ENCODE data around the gene EIF3F. TPM values are rescaled to one million over a fixed set of nuclear protein-coding genes. Genes with fewer than 3 reads are reported as not detected.

EIF3F gene
- 348 and 349 TPM in 2 replicates for polyA plus RNA-seq (2014; cell fraction: cytosol; rRNA removed)
- 185 and 339 TPM in 2 replicates for polyA plus RNA-seq (2014; cell fraction: nucleus; rRNA removed)

- peak; percentile 100 for DNase-seq (ENCODE audit: low spot score)
Observed at GRCh38 chr11:7986768-7987559, at the start of gene EIF3F. EIF3F (plus strand) TSS chr11:7987337; CDS start chr11:7987353, 16 bp downstream.

- DNase-seq (ENCODE audit: low spot score): no peak
Observed at GRCh38 chr11:7941146-7941545, 46.0 kb upstream of the EIF3F start.

GRCh38 chr11:7941608-7942007, 45.5 kb upstream of the EIF3F start, which contains the start of gene OR10A3:
OR10A3 (minus strand) TSS chr11:7941708; CDS start chr11:7939520, 2,188 bp downstream.
- no peak for DNase-seq (ENCODE audit: low spot score)

GRCh38 chr11:7944123-7944522, 43.0 kb upstream of the EIF3F start:
- DNase-seq (ENCODE audit: low spot score): no peak

GRCh38 chr11:7949934-7950333, 37.2 kb upstream of the EIF3F start:
- DNase-seq (ENCODE audit: low spot score): no peak

GRCh38 chr11:7955191-7955590, 31.9 kb upstream of the EIF3F start:
- DNase-seq (ENCODE audit: low spot score): no peak

GRCh38 chr11:7964261-7964660, 22.9 kb upstream of the EIF3F start:
- no peak for DNase-seq (ENCODE audit: low spot score)

GRCh38 chr11:7964873-7965272, 22.3 kb upstream of the EIF3F start:
- no peak for DNase-seq (ENCODE audit: low spot score)

GRCh38 chr11:7965386-7965785, 21.8 kb upstream of the EIF3F start, which contains the start of gene NLRP10:
NLRP10 (minus strand) TSS chr11:7965447; CDS start chr11:7963495, 1,952 bp downstream.
- DNase-seq (ENCODE audit: low spot score): no peak

GRCh38 chr11:7967097-7967496, 20.0 kb upstream of the EIF3F start:
- DNase-seq (ENCODE audit: low spot score): no peak

GRCh38 chr11:7967826-7968225, 19.3 kb upstream of the EIF3F start:
- no peak for DNase-seq (ENCODE audit: low spot score)

GRCh38 chr11:7968686-7969085, 18.5 kb upstream of the EIF3F start:
- no peak for DNase-seq (ENCODE audit: low spot score)

GRCh38 chr11:7969756-7970646, 17.1 kb upstream of the EIF3F start:
- no peak for DNase-seq (ENCODE audit: low spot score)

GRCh38 chr11:7971846-7972245, 15.3 kb upstream of the EIF3F start:
- no peak for DNase-seq (ENCODE audit: low spot score)

GRCh38 chr11:7973011-7973410, 14.1 kb upstream of the EIF3F start:
- DNase-seq (ENCODE audit: low spot score): no peak

GRCh38 chr11:7974668-7975067, 12.5 kb upstream of the EIF3F start:
- no peak for DNase-seq (ENCODE audit: low spot score)

GRCh38 chr11:7977232-7977917, 9.8 kb upstream of the EIF3F start:
- DNase-seq (ENCODE audit: low spot score): no peak

- DNase-seq (ENCODE audit: low spot score): no peak
Observed at GRCh38 chr11:7981619-7982157, 5.4 kb upstream of the EIF3F start.

GRCh38 chr11:7982582-7983119, 4.5 kb upstream of the EIF3F start:
- no peak for DNase-seq (ENCODE audit: low spot score)

GRCh38 chr11:7983832-7984590, 3.1 kb upstream of the EIF3F start:
- DNase-seq (ENCODE audit: low spot score): no peak
